Measurements from ENCODE around the gene IFT122. TPM values are rescaled to one million over a fixed set of nuclear protein-coding genes. Genes with fewer than 3 reads are reported as not detected.

Gene IFT122
- total RNA-seq, 1 donor from 2014 or later = 9.1 TPM

GRCh38 chr3:129425213-129425612 is 14.8 kb upstream of the IFT122 start:
- Histone ChIP-seq H3K36me3 (ENCODE audit: control insufficient read depth, insufficient read depth, low read length) (no peaks in the 10 kb centered on the region), H3K27me3 (ENCODE audit: control insufficient read depth, insufficient read depth, low read length) (peaks cover 7% of the 10 kb centered on the region), H3K4me3 (ENCODE audit: low read depth, low read length) (no peak overlapping the region)
- DNase-seq (ENCODE audit: low read depth) = no peak
- TF ChIP-seq CTCF (IDR thresholded peaks at IDR 0.05; ENCODE audit: insufficient read depth, low read length, poor library complexity, severe bottlenecking) = no peak

GRCh38 chr3:129425619-129426018 is 14.4 kb upstream of the IFT122 start:
- no peak for TF ChIP-seq CTCF (IDR thresholded peaks at IDR 0.05; ENCODE audit: insufficient read depth, low read length, poor library complexity, severe bottlenecking)
- DNase-seq (ENCODE audit: low read depth) = no peak
- Histone ChIP-seq H3K27me3 (ENCODE audit: control insufficient read depth, insufficient read depth, low read length) (peaks cover 7% of the 10 kb centered on the region), H3K4me3 (ENCODE audit: low read depth, low read length) (no peak overlapping the region), H3K36me3 (ENCODE audit: control insufficient read depth, insufficient read depth, low read length) (no peaks in the 10 kb centered on the region)

- H3K36me3 ChIP-seq (ENCODE audit: control insufficient read depth, insufficient read depth, low read length) = no peaks in the 10 kb centered on the region
- DNase-seq (ENCODE audit: low read depth) = no peak
- H3K27me3 ChIP-seq (ENCODE audit: control insufficient read depth, insufficient read depth, low read length) = peaks cover 7% of the 10 kb centered on the region
- peak overlapping the region; percentile 66 for H3K4me3 ChIP-seq (ENCODE audit: low read depth, low read length)
- TF ChIP-seq CTCF (IDR thresholded peaks at IDR 0.05; ENCODE audit: insufficient read depth, low read length, poor library complexity, severe bottlenecking) = no peak
Observed at GRCh38 chr3:129428007-129428375, 12.0 kb upstream of the IFT122 start.

GRCh38 chr3:129428376-129429079 is 11.5 kb upstream of the IFT122 start, which contains the start of gene EFCAB12:
TSS of gene EFCAB12 (minus strand) at chr3:129428636. CDS start at chr3:129428488, 148 bp downstream.
- no peaks in the 10 kb centered on the region for H3K36me3 ChIP-seq (ENCODE audit: control insufficient read depth, insufficient read depth, low read length)
- DNase-seq (ENCODE audit: low read depth) = peak; percentile 65
- peaks cover 7% of the 10 kb centered on the region for H3K27me3 ChIP-seq (ENCODE audit: control insufficient read depth, insufficient read depth, low read length)
- TF ChIP-seq CTCF (IDR thresholded peaks at IDR 0.05; ENCODE audit: insufficient read depth, low read length, poor library complexity, severe bottlenecking) = no peak
- peak within 1 kb of the TSS; percentile 66 for H3K4me3 ChIP-seq (ENCODE audit: low read depth, low read length)

GRCh38 chr3:129429080-129429451 is 11.0 kb upstream of the IFT122 start:
- no peak for DNase-seq (ENCODE audit: low read depth)
- no peak for TF ChIP-seq CTCF (IDR thresholded peaks at IDR 0.05; ENCODE audit: insufficient read depth, low read length, poor library complexity, severe bottlenecking)
- peaks cover 7% of the 10 kb centered on the region for H3K27me3 ChIP-seq (ENCODE audit: control insufficient read depth, insufficient read depth, low read length)
- H3K4me3 ChIP-seq (ENCODE audit: low read depth, low read length) = no peak overlapping the region
- H3K36me3 ChIP-seq (ENCODE audit: control insufficient read depth, insufficient read depth, low read length) = no peaks in the 10 kb centered on the region

GRCh38 chr3:129429602-129430001 is 10.4 kb upstream of the IFT122 start:
- H3K4me3 ChIP-seq (ENCODE audit: low read depth, low read length) = no peak overlapping the region
- H3K36me3 ChIP-seq (ENCODE audit: control insufficient read depth, insufficient read depth, low read length) = no peaks in the 10 kb centered on the region
- peaks cover 7% of the 10 kb centered on the region for H3K27me3 ChIP-seq (ENCODE audit: control insufficient read depth, insufficient read depth, low read length)
- no peak for DNase-seq (ENCODE audit: low read depth)
- TF ChIP-seq CTCF (IDR thresholded peaks at IDR 0.05; ENCODE audit: insufficient read depth, low read length, poor library complexity, severe bottlenecking) = no peak
